Measurements from ENCODE around the gene RASSF3. TPM values are rescaled to one million over a fixed set of nuclear protein-coding genes. Genes with fewer than 3 reads are reported as not detected.

Gene RASSF3
- polyA plus RNA-seq, 3 donors, result 6.6 to 77.9 (median 14.5) TPM

- WGBS (ENCODE audit: insufficient coverage), result 100% methylated on average over 1 of the region's 4 CpGs
- Histone ChIP-seq H3K27ac (ENCODE audit: low read depth in 1 of 2, low read length in 2 of 2) (no peak overlapping the region), H3K27me3 (ENCODE audit: control insufficient read depth in 2 of 2, insufficient read depth in 2 of 2, low read length in 2 of 2) (no peaks in the 10 kb centered on the region), H3K9me3 (replicated peaks in 1 of 2; ENCODE audit: control insufficient read depth in 1 of 2, insufficient read depth in 1 of 2, low read length in 2 of 2) (peaks cover 12 to 14% of the 10 kb centered on the region in 2 donors), H4K20me1 (ENCODE audit: insufficient read depth, low read length) (no peaks in the 10 kb centered on the region), H3K36me3 (replicated peaks in 1 of 2; ENCODE audit: control insufficient read depth in 1 of 2, insufficient read depth in 2 of 2, low read length in 2 of 2) (no peaks in the 10 kb centered on the region), H3K4me1 (ENCODE audit: control insufficient read depth in 1 of 2, insufficient read depth in 2 of 2, low read length in 2 of 2) (no peaks in the 10 kb centered on the region), H2AFZ (ENCODE audit: insufficient read depth, low read depth, low read length, poor library complexity, severe bottlenecking) (no peak overlapping the region), H3K4me2 (replicated peaks; ENCODE audit: extremely low read depth, low read length, poor library complexity, severe bottlenecking) (no peak overlapping the region), H3K4me3 (replicated peaks in 1 of 3; ENCODE audit: low read depth in 2 of 3, low read length in 3 of 3) (no peak overlapping the region), H3K9ac (ENCODE audit: insufficient read depth, low read length, poor library complexity, severe bottlenecking) (no peak overlapping the region), H3K79me2 (ENCODE audit: insufficient read depth, low read length) (no peaks in the 10 kb centered on the region)
- peaks cover 5 to 7% (median 6%) of the 10 kb centered on the region in 3 donors for H3K27me3 Mint-ChIP-seq (ENCODE audit: low read depth in 3 of 3)
- peaks cover 0 to 20% (median 15%) of the 10 kb centered on the region in 7 donors for H3K9me3 Mint-ChIP-seq
- peak overlapping the region in 1 of 7 donors; percentile 63 for H3K27ac Mint-ChIP-seq
- H3K4me3 Mint-ChIP-seq, result no peak overlapping the region
- H3K4me1 Mint-ChIP-seq, result no peaks in the 10 kb centered on the region
- intact Hi-C loops (cut with micrococcal nuclease), result no loop called here
- TF ChIP-seq CTCF (IDR thresholded peaks at IDR 0.05), result no peak
- DNase-seq, result no peak
- H3K36me3 Mint-ChIP-seq, result no peaks in the 10 kb centered on the region
These were observed 33.2 kb upstream of the RASSF3 start for GRCh38 chr12:64577046-64577445.

GRCh38 chr12:64578566-64578965 lies 31.7 kb upstream of the RASSF3 start:
- peaks cover 12 to 14% of the 10 kb centered on the region in 2 donors for H3K9me3 ChIP-seq (replicated peaks in 1 of 2; ENCODE audit: control insufficient read depth in 1 of 2, insufficient read depth in 1 of 2, low read length in 2 of 2)
- H3K27me3 Mint-ChIP-seq (ENCODE audit: low read depth in 3 of 3), result peaks cover 5% of the 10 kb centered on the region in 3 donors
- no peaks in the 10 kb centered on the region for H3K27me3 ChIP-seq (ENCODE audit: control insufficient read depth in 2 of 2, insufficient read depth in 2 of 2, low read length in 2 of 2)
- H3K4me3 Mint-ChIP-seq, result no peak overlapping the region
- no peaks in the 10 kb centered on the region for H4K20me1 ChIP-seq (ENCODE audit: insufficient read depth, low read length)
- peaks cover 9% of the 10 kb centered on the region for H3K4me1 Mint-ChIP-seq
- H3K27ac Mint-ChIP-seq, result no peak overlapping the region
- no peaks in the 10 kb centered on the region for H3K36me3 Mint-ChIP-seq
- 89% methylated on average over 4 of the region's 4 CpGs for WGBS (ENCODE audit: insufficient coverage)
- no peak overlapping the region for H3K4me3 ChIP-seq (replicated peaks in 1 of 3; ENCODE audit: low read depth in 2 of 3, low read length in 3 of 3)
- no peaks in the 10 kb centered on the region for H3K36me3 ChIP-seq (replicated peaks in 1 of 2; ENCODE audit: control insufficient read depth in 1 of 2, insufficient read depth in 2 of 2, low read length in 2 of 2)
- H3K79me2 ChIP-seq (ENCODE audit: insufficient read depth, low read length), result no peaks in the 10 kb centered on the region
- no peak overlapping the region for H3K27ac ChIP-seq (ENCODE audit: low read depth in 1 of 2, low read length in 2 of 2)
- DNase-seq, result no peak
- H3K9ac ChIP-seq (ENCODE audit: insufficient read depth, low read length, poor library complexity, severe bottlenecking), result no peak overlapping the region
- intact Hi-C loops (cut with micrococcal nuclease), result no loop called here
- H3K4me2 ChIP-seq (replicated peaks; ENCODE audit: extremely low read depth, low read length, poor library complexity, severe bottlenecking), result no peak overlapping the region
- TF ChIP-seq CTCF (IDR thresholded peaks at IDR 0.05), result no peak
- H2AFZ ChIP-seq (ENCODE audit: insufficient read depth, low read depth, low read length, poor library complexity, severe bottlenecking), result no peak overlapping the region
- peaks cover 8 to 9% of the 10 kb centered on the region in 2 donors for H3K4me1 ChIP-seq (ENCODE audit: control insufficient read depth in 1 of 2, insufficient read depth in 2 of 2, low read length in 2 of 2)
- peaks cover 0 to 20% (median 15%) of the 10 kb centered on the region in 7 donors for H3K9me3 Mint-ChIP-seq

Measured in CD14-positive monocyte (primary cell).